NCI-H1417 (cell line): ENCODE measurements around the gene ZNF804B.
A peak's percentile ranks its signal among the peaks of the same experiment; 100 is the strongest.
"Not testable (repeated sequence)": the region's sequence is repeated elsewhere in the genome, so short reads cannot be mapped to it uniquely, and the experiment has no call there.

Source experiments
- DNase-seq, 3 experiments: peaks; one replicate each; lab custom pipeline; 2025; lab: John Stamatoyannopoulos, UW

The ZNF804B gene

DNA sequence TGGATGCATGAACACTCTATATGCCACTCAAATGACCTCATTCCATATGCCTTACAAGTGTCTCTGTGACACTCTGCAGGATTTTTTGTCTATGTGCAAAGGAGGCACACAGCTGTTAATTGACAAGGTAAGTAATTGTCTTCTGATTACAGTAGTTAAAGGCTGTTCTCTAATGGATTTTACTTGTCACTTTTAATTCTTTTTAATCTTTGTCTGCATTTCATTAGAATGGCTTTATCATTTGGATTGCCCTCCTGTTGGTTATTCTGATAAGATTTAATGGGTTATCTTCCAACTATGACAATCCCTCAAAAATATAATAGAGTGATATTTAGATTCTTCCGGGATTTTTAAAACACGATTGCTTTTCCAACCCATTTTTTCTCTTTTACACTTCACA is 326.1 kb downstream of the ZNF804B start:
- DNase-seq: peak in 1 of 3 experiments; percentile 57

- no peak for DNase-seq
Observed at GRCh38 chr7:89091550-89091949, 332.1 kb downstream of the ZNF804B start.

DNA sequence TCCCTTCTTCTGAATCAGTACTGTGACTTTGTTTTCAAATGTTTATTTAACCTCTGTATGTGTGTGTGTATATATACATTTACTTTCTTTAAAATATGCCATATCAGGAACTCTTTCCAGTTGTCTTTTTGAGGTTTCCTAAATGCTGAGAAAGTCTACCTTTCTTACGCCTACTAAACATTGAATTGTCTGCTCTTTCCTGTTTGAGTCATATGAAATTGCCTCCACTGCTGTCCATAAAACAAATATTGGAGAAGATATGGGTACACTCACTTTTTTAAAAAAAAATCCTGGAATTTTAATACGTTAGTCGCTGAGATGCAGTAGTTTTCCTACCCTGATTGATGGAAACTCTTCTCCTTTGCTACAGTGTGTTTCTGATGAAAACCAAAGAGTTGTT is 334.8 kb downstream of the ZNF804B start:
- no peak for DNase-seq

DNA sequence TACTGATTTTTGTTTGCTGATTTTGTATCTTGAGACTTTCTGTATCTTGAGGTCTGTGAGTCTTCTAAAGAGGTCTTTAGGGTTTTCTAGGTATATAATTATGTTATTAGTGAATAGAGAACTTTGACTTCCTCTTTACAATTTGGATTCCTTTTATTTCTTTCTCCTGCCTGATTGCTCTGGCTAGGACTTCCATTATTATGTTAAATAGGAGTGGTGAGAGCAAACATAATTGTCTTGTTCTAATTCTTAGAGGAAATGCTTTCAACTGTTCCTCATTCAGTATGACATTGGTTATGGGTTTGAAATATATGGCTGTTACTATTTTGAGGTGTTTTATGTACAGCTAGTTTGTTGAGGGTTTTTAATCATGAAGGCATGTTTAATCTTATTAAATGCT is 344.1 kb downstream of the ZNF804B start:
- peak in 1 of 3 experiments; percentile 32 for DNase-seq

DNA sequence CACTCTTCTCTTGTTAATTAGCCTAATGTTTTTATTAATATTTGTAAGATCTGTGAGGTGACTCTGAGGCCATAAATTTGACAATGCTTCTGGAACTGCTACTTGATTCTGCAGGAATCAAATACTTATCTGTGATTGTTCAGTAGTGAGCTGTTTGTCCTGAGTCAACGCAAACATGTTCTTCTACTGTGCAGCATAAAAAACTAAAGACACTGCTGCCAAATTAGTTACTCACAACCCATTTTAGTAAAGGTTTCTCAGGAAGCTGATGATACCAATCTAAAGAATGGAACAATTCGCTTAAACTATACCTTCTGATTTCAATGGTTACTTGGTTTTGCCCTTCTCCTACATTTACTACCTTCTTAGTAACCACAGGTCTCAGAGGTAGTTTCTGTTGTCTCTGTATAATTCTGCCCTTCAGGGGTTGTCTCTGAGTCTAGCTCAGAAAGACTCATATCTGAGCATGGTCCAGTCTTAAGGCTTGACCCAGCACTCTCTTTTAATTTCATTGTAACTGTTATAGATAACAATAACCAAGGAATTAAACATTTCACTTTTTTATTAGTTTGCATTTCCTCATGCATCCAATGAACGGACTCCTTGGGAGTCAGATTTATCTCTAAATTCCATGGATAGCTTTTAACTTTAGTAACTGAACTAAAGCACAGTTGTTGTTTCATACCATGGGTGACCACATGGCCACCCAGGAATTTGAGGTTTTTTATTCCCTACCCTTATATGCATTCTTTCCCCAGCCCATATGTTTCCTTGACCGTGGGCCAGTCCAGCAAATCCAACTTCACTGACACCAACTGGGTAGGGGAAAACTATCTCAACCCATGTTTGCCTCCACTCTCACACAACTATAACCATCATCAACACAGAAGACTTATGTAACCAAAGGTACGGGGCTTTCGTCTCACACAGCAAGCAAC is 345.5 kb downstream of the ZNF804B start:
- DNase-seq: no peak

GRCh38 chr7:89123871-89124270 is 364.4 kb downstream of the ZNF804B start:
- DNase-seq: no peak

GRCh38 chr7:89129600-89130375 is 370.3 kb downstream of the ZNF804B start:
- no peak for DNase-seq

GRCh38 chr7:89133357-89133756 is 373.9 kb downstream of the ZNF804B start:
- no peak for DNase-seq

DNA sequence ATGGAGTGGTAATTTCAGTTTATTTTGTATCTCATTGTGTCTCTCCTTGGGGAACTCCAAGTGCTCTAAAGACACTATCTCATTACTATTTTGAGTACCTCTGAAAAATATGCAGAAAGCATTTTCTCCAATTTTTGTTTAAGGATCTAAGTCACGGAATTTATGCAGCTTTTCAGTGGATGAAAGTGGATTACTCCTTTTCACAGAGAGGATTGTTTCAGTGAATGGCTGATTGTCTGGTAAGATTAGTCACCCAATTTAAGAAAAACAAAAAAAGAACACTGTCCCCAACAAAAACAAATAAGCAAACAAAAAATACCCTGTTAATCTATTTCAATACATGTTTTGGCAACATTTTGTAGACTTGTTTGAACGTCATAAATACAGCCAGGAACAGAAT is 374.3 kb downstream of the ZNF804B start:
- no peak for DNase-seq

DNA sequence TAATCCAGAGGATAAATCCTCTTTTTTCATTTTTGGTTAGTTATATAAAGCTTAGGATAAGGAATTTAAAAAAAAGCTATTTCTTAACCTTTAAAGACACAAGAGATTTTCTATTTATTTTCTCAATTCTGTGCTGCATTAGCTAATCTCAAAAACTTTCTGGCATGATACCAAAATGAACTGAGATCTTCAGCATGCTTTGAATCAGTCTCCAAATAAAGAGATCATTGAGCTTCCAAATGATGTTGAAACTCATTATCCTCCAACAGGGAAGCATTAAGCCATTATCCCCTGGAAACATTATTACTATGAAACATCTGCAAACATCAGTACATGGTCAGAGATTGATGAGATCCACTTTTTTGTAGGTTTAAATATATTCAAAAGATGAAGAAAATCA is 386.3 kb downstream of the ZNF804B start:
- DNase-seq: no peak

- no peak for DNase-seq
Observed at GRCh38 chr7:89160107-89160506, 400.6 kb downstream of the ZNF804B start.

- no peak for DNase-seq
Observed at GRCh38 chr7:89165421-89165820, 405.9 kb downstream of the ZNF804B start.

DNA sequence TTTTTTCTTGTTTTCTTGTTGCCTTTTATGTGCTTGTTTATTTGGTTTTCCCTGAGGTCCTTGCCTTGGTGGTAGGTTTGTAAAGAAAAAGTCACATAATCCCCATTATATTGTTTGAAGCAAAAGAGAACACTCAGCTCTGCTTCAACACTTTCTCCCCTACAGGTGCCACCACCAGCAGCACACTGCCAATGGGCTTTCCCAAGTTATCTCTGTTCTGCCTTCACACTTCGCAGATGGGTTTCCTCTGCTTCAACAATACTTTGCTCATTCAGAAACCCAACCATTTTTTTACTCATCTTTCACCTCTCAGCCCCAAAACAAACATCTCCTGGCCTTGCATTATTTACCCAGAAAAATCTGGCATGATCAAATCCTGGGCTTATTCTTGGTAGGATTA is 411.1 kb downstream of the ZNF804B start:
- DNase-seq: no peak

DNA sequence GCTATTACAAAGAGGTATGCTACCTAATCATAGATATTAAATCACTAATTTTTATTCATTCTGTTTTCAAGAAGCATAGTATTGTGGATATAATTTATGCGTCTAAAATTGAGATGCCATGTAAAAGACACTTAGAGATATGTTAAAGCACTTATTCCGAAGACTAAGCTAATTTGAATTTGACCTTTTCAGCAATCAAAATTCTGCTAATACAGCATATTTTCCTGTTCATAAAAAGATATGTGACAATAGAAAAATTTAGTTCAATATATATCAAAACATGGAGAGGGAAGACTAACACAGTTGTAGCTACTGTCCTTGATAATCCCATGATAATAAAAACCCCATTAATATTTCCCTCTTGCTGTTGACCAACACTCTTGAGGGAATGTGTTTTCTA is 422.6 kb downstream of the ZNF804B start:
- no peak for DNase-seq

DNA sequence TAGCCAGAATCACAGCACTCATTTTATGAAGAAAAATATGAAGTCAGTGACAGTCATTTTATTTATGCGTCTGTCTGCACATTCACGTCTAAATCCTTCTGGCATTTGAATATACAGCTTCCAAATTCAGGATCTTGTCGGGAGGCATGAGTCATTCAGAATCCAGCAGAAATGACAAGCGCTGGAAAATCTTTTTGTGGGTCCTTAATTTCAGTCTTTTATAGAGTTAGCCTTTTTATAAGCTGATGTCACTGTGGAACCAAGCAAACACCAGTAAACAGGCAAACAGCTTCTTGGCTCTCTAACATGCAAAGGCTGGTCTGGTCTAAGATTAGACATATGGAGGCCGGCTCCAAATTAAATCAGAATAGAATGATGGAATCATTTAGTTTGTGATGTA is 424.2 kb downstream of the ZNF804B start:
- DNase-seq: no peak

DNA sequence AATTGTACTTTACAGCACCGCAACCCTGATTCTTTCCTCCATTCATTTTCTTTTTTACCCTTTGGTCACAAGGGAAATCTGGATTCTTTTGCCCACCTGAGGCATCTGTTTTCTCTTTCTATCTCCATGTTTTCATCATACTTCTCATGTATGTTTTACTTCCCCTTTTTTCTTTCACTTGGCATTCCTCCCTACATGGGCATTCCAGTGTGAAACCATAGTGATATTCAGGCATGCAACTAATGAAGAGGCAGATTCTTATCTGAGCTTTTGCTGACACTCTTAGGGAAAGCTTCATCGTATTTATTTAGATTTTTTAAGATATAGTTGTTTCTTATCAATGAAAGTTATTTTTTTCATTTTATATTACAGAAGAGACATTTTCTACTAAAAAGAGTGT is 441.3 kb downstream of the ZNF804B start:
- no peak for DNase-seq

DNA sequence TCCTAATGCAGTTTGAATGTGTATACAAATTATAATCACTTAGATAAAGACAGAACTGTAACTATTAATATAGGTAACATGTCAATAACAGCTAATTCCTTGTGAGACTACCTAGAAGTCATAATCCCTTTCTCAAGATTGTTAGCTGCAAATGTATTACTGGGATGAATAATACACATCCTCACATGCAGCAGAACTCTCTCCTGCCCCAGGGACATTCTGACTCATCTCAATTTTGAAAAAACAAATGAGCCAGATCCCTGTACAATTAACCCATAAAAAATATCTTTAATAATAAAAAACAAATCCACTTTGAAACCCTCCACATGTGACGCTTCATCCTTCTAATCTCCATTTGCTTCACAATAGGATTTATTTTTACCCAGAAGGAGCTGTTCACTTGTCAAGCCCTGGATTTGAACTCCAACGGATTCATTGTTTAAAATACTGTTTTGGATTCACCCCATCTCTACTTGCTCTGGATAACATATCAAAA is 464.4 kb downstream of the ZNF804B start:
- no peak for DNase-seq

DNA sequence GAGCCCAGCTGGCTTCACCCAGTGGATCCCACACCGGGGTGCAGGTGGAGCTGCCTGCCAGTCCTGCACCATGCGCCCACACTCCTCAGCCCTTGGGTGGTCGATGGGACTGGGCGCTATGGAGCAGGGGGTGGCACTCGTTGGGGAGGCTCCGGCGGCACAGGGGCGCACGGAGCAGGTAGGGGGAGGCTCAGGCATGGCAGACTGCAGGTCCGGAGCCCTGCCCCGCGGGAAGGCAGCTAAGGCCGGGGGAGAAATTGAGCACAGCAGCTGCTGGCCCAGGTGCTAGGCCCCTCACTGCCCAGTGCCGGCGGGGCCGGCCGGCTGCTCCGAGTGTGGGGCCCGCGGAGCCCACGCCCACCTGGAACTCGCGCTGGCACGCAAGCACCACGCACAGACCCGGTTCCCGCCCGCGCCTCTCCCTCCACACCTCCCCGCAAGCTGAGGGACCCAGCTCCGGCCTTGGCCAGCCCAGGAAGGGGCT is 469.2 kb downstream of the ZNF804B start:
- DNase-seq: not testable (repeated sequence)

- DNase-seq: no peak
Observed at GRCh38 chr7:89238156-89238555, 478.7 kb downstream of the ZNF804B start.

DNA sequence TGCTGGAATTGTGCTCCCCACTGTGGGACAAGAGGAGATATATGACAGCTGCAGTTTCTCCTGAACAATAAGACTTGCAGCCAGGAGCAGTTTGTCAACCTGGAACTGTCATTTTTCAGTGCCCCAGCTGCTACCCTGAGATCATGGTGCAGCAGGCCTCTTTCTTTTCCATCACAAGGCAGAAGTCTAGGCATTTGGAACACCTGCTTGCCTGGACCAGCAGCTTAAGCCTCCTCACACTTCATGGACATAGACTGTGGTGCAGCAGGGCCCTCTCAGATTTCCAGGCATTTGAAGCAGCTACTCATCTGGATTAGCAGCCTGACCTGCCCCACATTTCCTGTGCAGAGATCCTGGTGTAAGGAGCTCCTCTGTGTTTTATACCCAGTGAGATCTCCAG is 486.7 kb downstream of the ZNF804B start:
- peak in 1 of 3 experiments; percentile 16 for DNase-seq

GRCh38 chr7:89247207-89247606 is 487.7 kb downstream of the ZNF804B start:
- no peak for DNase-seq

DNA sequence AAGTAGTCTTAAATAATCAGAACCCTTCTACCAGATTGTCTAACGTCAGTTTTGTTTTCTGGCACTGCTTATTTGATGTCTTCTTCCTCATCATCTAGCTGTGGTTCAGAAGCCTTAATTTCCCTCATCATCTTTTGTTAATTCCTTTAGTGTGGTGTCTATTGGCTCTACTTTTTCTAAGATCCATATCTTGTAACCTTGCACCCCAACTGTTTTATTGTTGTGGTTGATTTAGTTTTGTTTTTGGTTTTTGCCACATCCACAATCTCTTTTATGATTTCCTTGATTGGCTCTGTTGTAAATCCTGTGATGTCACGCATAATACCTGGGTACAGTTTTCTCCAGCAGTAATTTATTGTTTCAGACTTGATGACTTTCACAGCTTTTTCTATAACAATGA is 499.6 kb downstream of the ZNF804B start:
- DNase-seq: no peak

DNA sequence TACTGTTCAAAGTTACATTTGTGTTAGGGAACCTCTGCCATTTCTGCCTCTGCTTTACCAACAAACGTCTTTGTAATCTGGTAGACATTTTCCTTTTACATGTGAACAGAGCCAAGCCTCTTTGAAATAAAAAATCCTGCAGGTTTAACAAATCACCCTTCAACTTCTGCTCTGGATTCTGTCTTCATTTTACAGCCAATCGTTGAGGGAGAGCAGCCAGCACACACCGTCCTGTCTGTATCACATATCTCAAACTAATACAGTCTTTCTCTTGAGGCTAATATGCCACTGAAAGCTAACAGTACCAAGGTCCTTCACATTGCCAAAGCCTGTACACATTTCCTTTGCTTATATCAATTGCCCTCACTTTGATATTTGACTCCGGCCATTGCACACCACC is 504.6 kb downstream of the ZNF804B start:
- DNase-seq: no peak
